ENCODE data around the gene PDE1C.

DNA sequence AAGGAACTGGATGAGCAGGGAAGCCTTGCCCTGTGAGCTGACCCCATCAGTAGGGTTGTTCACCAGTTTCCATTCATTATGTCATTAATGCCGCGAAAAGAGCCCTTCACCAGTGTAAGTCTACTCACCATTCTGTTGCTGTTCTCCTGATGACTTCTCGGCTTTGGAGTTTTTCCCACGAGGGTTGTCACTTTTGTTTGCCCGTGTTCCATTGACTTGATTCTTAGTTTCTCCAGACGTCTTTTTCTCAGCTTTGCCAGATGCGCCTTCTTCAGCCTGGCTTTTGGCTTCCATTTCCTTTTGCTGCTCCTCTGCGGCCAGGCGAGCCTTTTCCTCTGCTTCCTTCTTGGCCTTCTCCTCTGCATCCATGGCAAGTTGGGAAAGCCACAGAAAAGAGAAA lies 254.4 kb downstream of the PDE1C start:
- TF ChIP-seq POLR2AphosphoS5 (IDR thresholded peaks at IDR 0.05; ENCODE audit: low read depth, low read length) (no peak), SIN3A (IDR thresholded peaks at IDR 0.05; ENCODE audit: borderline replicate concordance, insufficient read depth, low read length) (no peak)
- TF ChIP-seq, protein P1, sequence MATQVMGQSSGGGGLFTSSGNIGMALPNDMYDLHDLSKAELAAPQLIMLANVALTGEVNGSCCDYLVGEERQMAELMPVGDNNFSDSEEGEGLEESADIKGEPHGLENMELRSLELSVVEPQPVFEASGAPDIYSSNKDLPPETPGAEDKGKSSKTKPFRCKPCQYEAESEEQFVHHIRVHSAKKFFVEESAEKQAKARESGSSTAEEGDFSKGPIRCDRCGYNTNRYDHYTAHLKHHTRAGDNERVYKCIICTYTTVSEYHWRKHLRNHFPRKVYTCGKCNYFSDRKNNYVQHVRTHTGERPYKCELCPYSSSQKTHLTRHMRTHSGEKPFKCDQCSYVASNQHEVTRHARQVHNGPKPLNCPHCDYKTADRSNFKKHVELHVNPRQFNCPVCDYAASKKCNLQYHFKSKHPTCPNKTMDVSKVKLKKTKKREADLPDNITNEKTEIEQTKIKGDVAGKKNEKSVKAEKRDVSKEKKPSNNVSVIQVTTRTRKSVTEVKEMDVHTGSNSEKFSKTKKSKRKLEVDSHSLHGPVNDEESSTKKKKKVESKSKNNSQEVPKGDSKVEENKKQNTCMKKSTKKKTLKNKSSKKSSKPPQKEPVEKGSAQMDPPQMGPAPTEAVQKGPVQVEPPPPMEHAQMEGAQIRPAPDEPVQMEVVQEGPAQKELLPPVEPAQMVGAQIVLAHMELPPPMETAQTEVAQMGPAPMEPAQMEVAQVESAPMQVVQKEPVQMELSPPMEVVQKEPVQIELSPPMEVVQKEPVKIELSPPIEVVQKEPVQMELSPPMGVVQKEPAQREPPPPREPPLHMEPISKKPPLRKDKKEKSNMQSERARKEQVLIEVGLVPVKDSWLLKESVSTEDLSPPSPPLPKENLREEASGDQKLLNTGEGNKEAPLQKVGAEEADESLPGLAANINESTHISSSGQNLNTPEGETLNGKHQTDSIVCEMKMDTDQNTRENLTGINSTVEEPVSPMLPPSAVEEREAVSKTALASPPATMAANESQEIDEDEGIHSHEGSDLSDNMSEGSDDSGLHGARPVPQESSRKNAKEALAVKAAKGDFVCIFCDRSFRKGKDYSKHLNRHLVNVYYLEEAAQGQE (IDR thresholded peaks at IDR 0.05; ENCODE audit: insufficient read depth in 1 of 2, low read depth in 2 of 2, low read length in 2 of 2): no peak
